ENCODE data around the gene HOXD3.

Gene HOXD3

DNA sequence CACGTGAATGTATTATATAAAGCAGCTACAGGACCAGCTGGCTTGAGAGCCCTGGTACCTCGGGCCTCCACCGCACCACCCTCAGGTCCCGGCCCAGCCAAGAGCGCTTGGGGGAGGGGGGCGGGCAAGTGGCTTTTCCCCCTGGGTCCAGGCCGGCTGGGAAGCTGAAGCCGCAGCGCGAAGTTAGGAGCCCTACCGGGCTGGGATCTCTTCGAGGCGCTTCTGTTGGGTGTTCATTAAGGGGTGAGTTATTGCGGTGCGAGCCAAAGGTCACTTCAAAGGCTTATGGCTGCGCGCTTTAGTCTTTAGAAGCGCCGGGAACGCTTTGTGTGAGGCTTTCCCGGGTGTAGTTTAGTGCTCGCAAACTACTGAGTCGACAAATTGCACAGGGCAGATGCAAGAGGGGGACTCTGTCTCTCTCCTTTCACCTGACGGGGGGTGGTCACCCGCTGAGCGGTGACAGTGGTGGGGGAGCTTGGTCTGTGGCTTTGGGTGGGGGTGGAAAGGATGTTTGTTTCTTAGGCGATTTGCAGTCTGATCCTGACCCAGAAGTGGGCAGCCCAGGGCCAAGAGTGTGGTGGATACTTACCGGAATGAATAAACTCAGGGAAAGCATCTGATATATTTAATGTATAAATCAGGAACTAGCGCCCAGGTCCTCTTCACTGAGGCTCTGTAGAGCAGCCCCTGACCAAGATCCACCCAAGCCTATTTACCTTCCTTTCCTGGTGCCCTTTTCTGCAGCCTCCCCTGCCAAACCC is 6.0 kb downstream of the HOXD3 start:
- DNase-seq (ENCODE audit: low read depth in 2 of 2): no peak

- no peak for DNase-seq (ENCODE audit: low read depth in 2 of 2)
Measured at GRCh38 chr2:176163672-176164056, 6.6 kb downstream of the HOXD3 start.

DNA sequence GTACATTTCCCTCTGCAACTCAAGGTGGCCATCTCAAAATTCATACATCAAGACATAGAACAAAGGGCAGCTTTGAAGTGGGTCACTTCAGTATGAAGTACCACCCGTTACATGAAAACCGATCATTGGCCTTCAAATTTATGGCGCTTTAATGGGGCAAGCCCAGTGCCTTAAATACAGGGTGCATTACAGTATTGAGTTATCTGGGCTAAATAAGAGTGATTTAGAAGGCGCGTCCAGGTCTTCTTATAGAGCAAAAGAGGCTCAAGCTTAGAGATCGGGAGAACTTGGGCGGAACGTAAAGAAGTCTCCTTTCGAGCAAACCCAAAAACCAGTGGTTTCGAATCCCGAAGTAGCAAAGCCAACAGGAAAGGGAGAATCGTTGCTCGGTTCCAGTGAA is 7.1 kb downstream of the HOXD3 start:
- DNase-seq (ENCODE audit: low read depth in 2 of 2): no peak

DNA sequence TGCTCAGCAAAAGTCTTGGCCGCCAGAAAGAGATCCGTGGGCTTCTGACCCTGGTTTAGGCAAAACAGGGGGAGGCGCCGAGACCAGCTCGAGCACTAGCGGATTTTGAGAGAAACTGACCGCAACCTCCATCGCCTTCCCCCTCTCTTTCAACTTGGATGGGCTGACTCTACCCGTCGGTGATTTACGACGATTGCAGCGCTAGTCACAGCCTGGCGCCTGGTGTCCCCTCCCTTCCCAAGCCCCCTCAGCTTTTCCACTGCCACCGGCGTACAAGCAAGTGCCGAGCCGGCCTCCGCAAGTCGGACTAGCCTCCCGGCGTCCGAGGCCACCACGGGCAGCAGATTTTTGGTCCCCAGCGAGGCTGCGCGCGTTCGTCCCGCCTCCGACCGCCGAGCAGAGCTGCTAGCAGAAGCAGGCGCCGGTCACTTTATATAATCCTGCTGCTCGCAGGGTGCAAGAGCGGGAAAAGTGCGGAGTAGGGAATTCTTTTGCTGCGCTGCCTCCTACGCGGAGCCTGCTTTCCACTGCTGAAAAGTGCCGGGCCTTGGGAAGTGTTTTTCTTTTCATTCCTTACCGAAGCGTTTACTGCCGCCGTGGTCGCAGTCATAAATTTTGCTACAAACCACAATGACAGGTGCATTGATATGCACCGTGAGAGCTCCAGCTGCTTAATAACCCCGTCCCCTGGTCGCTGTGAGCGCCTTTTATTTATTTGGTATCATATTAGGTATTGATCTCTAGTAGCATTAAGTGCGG is 7.7 kb downstream of the HOXD3 start:
- DNase-seq (ENCODE audit: low read depth in 2 of 2): no peak

DNA sequence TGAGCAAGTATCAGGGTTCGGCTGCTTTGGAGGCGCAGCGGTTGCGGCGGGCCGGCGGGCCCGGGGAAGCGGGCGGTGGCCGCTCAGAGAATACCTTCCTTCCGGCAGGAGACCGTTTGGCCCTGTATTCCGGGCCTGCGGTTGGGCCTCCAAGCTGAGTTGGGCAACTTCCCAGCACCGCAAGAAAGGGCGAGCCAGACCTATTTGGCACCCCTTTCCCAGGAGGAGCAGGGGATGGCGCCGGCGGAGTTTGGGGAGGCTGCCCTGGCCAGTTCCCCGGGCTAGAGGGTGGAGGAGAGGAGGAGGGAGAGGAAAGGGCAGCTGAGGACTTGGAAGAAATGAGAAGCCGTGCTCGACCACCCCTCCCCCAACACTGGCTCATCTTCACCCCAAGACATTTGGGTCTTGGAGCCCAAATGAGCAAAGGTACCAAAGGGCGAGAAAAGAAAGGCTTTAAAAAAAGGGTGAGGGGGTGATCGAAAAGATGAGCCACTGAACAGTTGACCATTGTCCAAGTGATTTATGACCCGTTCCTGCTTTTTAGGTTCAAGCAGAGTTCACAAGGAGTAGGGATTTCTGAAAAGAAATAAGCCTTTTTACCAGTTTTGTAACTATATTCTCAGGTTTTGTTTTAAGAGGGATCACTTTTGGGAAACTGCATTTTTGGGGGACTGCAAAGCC is 8.4 kb downstream of the HOXD3 start:
- no peak for DNase-seq (ENCODE audit: low read depth in 2 of 2)

DNA sequence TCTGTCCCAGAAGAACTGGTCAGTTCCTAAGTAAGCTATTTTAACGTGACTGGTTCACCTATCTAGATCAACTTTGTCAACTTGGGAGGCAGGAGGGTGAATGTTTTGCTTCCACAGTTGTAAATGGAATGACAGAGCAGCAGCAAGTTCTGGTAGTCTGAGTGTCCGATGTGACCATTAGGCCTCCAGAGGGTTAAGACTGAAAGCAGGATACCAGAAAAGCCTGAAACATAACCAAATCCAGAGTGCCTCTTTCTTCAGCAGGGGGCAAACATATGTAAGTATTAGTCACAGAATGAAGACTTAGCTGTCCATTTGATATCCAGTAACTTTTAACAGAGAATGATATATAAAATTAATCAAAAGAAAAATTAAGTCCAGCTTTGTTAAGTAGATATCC is 9.2 kb downstream of the HOXD3 start:
- no peak for DNase-seq (ENCODE audit: low read depth in 2 of 2)

- DNase-seq (ENCODE audit: low read depth in 2 of 2): no peak
Measured at GRCh38 chr2:176167398-176167797, 10.3 kb downstream of the HOXD3 start.

GRCh38 chr2:176169181-176169580 is 12.1 kb downstream of the HOXD3 start:
- no peak for DNase-seq (ENCODE audit: low read depth in 2 of 2)

- no peak for DNase-seq (ENCODE audit: low read depth in 2 of 2)
Measured at GRCh38 chr2:176169711-176170110, 12.6 kb downstream of the HOXD3 start.

- no peak for DNase-seq (ENCODE audit: low read depth in 2 of 2)
Measured at GRCh38 chr2:176170602-176171305, 13.6 kb downstream of the HOXD3 start.

DNA sequence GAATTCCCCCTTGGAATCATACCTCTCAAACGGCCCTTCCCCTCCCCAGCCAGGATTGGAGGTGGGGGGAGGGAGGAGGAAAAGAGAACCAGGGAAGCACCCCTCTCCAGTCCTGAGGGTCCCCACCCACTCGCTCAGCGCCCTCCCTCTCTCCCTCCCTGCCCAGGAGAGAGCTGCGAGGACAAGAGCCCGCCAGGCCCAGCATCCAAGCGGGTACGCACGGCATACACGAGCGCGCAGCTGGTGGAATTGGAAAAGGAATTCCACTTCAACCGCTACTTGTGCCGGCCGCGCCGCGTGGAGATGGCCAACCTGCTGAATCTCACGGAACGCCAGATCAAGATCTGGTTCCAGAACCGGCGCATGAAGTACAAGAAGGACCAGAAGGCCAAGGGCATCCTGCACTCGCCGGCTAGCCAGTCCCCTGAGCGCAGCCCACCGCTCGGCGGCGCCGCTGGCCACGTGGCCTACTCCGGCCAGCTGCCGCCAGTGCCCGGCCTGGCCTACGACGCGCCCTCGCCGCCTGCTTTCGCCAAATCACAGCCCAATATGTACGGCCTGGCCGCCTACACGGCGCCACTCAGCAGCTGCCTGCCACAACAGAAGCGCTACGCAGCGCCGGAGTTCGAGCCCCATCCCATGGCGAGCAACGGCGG is 14.4 kb downstream of the HOXD3 start:
- no peak for DNase-seq (ENCODE audit: low read depth in 2 of 2)

- no peak for DNase-seq (ENCODE audit: low read depth in 2 of 2)
Measured at GRCh38 chr2:176172007-176172894, 15.1 kb downstream of the HOXD3 start.

GRCh38 chr2:176172895-176173566 is 15.9 kb downstream of the HOXD3 start:
- DNase-seq (ENCODE audit: low read depth in 2 of 2): no peak

- no peak for DNase-seq (ENCODE audit: low read depth in 2 of 2)
Measured at GRCh38 chr2:176173567-176174381, 16.7 kb downstream of the HOXD3 start.

DNA sequence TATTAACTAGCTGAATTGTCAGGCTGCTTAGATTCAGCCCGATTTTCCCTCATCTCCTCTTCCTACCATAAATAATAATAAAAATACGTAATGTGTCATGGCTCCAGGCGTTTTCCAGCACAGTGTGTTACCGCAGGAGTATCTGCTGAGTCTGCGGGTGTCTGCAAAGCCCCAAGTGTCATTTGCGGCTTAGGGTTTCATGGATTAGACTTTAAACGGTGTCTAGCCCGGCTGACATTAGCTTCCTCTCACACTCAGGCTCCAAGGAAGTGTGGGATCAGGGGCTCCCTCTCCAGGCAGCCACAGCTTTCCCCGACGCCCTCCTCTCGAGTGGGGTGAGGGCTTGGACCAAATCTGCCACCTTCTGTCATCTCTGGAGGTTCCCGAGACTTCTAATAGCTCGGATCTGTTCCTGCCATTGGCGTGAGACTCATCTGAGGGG is 17.3 kb downstream of the HOXD3 start:
- DNase-seq (ENCODE audit: low read depth in 2 of 2): no peak

GRCh38 chr2:176174824-176175708 is 18.0 kb downstream of the HOXD3 start:
- DNase-seq (ENCODE audit: low read depth in 2 of 2): no peak

- no peak for DNase-seq (ENCODE audit: low read depth in 2 of 2)
Measured at GRCh38 chr2:176175709-176176607, 18.9 kb downstream of the HOXD3 start.
